Neural progenitor cell (in vitro differentiated cells): Measurements from ENCODE around the gene MEIOSIN.

Source experiments
- EZH2 ChIP-seq: fragments of 200-600 bp; sonication (generic); IDR thresholded peaks from 2 replicates; pipeline ENCODE4 v1.6.1; 2017; ENCODE audit warnings: antibody characterized with exemption, mild to moderate bottlenecking, moderate library complexity
- EZH2phosphoT487 ChIP-seq: fragments of 200-600 bp; sonication (generic); IDR thresholded peaks from 2 replicates; pipeline ENCODE4 v1.6.1; 2017; ENCODE audit warnings: antibody characterized with exemption
- TF ChIP-seq, protein P1 (sequence below): fragments of 200-600 bp; sonication (generic); IDR thresholded peaks from 2 replicates; pipeline ENCODE4 v1.5.1; 2017; ENCODE audit warnings: antibody characterized with exemption, mild to moderate bottlenecking

DNA sequence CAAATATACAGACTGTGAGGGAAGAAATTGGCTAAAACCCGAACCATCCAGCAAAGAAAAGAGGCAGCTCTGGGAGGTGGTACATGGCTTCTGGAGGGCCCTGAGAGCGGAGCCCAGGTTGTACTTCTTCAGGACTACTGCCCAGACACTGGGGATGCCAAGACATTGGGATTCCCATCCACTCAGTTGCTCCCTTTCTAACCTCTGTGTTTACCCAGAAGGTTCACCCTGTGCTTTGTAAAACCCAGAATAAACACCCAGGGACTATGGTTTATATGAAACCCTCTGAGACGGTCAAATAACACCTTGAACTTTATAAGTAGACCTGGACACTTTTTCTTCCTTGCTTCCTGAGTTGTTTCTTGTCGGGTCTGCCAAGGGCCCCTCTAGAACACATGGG lies 9.7 kb downstream of the MEIOSIN start:
- TF ChIP-seq, protein P1, sequence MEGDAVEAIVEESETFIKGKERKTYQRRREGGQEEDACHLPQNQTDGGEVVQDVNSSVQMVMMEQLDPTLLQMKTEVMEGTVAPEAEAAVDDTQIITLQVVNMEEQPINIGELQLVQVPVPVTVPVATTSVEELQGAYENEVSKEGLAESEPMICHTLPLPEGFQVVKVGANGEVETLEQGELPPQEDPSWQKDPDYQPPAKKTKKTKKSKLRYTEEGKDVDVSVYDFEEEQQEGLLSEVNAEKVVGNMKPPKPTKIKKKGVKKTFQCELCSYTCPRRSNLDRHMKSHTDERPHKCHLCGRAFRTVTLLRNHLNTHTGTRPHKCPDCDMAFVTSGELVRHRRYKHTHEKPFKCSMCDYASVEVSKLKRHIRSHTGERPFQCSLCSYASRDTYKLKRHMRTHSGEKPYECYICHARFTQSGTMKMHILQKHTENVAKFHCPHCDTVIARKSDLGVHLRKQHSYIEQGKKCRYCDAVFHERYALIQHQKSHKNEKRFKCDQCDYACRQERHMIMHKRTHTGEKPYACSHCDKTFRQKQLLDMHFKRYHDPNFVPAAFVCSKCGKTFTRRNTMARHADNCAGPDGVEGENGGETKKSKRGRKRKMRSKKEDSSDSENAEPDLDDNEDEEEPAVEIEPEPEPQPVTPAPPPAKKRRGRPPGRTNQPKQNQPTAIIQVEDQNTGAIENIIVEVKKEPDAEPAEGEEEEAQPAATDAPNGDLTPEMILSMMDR = no peak
- TF ChIP-seq EZH2 (no peak), EZH2phosphoT487 (no peak)
